Mesendoderm (in vitro differentiated cells): Measurements from ENCODE around the gene RTL10.

Experiments
- DNase-seq: peaks from one replicate; pipeline ENCODE4 v3.0.0; 2013
- H2AK5ac ChIP-seq: 2 replicates; pipeline ENCODE4 v1.6.1; 2013; ENCODE audit warnings: low read length, inconsistent platforms
- H2BK120ac ChIP-seq: 2 replicates; pipeline ENCODE4 v1.6.1; 2013; ENCODE audit warnings: low read depth, mild to moderate bottlenecking, low read length, moderate library complexity, mixed read lengths
- H2BK15ac ChIP-seq: replicated peaks from 2 replicates; pipeline ENCODE4 v1.6.1; 2013; ENCODE audit warnings: low read depth, mild to moderate bottlenecking, moderate library complexity
- H2BK5ac ChIP-seq: 2 replicates; pipeline ENCODE4 v1.6.1; 2013; ENCODE audit warnings: low read length, inconsistent platforms
- H3K18ac ChIP-seq: 2 replicates; pipeline ENCODE4 v1.6.1; 2013; ENCODE audit warnings: mild to moderate bottlenecking, low read length, mixed read lengths
- H3K23ac ChIP-seq: one replicate; pipeline ENCODE4 v1.6.1; 2013; ENCODE audit warnings: low read length
- H3K27ac ChIP-seq: 2 replicates; pipeline ENCODE4 v1.5.1; 2013; ENCODE audit warnings: low read depth, mild to moderate bottlenecking, inconsistent platforms, low read length, moderate library complexity
- H3K27me3 ChIP-seq: 2 replicates; pipeline ENCODE4 v1.6.1; 2013; ENCODE audit warnings: low read length, control low read depth, mild to moderate bottlenecking, inconsistent platforms; ENCODE audit not compliant: insufficient read depth, poor library complexity
- H3K36me3 ChIP-seq: 2 replicates; pipeline ENCODE4 v1.6.1; 2013; ENCODE audit warnings: low read length, inconsistent platforms; ENCODE audit not compliant: control insufficient read depth, insufficient read depth
- H3K4ac ChIP-seq: one replicate; pipeline ENCODE4 v1.6.1; 2013; ENCODE audit warnings: low read depth, mild to moderate bottlenecking, low read length, moderate library complexity
- H3K4me1 ChIP-seq: 2 replicates; pipeline ENCODE4 v1.6.1; 2013; ENCODE audit warnings: low read depth, low read length, inconsistent platforms; ENCODE audit not compliant: control insufficient read depth
- H3K4me2 ChIP-seq: 2 replicates; pipeline ENCODE4 v1.6.1; 2013; ENCODE audit warnings: low read length
- H3K4me3 ChIP-seq: 2 replicates; pipeline ENCODE4 v1.5.1; 2013; ENCODE audit warnings: mild to moderate bottlenecking, low read length
- H3K56ac ChIP-seq: one replicate; pipeline ENCODE4 v1.6.1; 2013; ENCODE audit warnings: low read length
- H3K79me1 ChIP-seq: 2 replicates; pipeline ENCODE4 v1.6.1; 2013; ENCODE audit warnings: low read length, inconsistent platforms
- H3K79me2 ChIP-seq: 2 replicates; pipeline ENCODE4 v1.6.1; 2013; ENCODE audit warnings: mild to moderate bottlenecking, low read length; ENCODE audit not compliant: control insufficient read depth, insufficient read depth
- H3K9ac ChIP-seq: 2 replicates; pipeline ENCODE4 v1.6.1; 2013; ENCODE audit warnings: low read length, inconsistent platforms
- H4K5ac ChIP-seq: one replicate; pipeline ENCODE4 v1.6.1; 2013; ENCODE audit warnings: low read length
- H4K8ac ChIP-seq: one replicate; pipeline ENCODE4 v1.6.1; 2013; ENCODE audit warnings: low read depth, mild to moderate bottlenecking, control low read depth, low read length, moderate library complexity
- WGBS: extraction: QIAGEN DNeasy Blood & Tissue Kit; methylation state at CpG from one replicate; pipeline ENCODE4 v1.1.7; 2013; ENCODE audit warnings: low lambda C conversion rate, missing lambda C conversion rate; ENCODE audit not compliant: insufficient coverage; ENCODE audit errors: extremely low coverage; 5-methylcytosine and 5-hydroxymethylcytosine counted together

RTL10 gene

GRCh38 chr22:19891317-19892256, 36.9 kb upstream of the RTL10 start:
- Histone ChIP-seq H2BK15ac (no peak overlapping the region), H2BK5ac (peak overlapping the region; percentile 44), H3K4me2 (no peak overlapping the region), H2BK120ac (peak overlapping the region; percentile 6), H3K79me1 (no peaks in the 10 kb centered on the region), H3K4me3 (no peak overlapping the region), H3K27ac (no peak overlapping the region), H3K36me3 (no peaks in the 10 kb centered on the region), H3K56ac (peak overlapping the region; percentile 49), H2AK5ac (peak overlapping the region; percentile 63), H4K5ac (no peak overlapping the region), H3K4ac (peak overlapping the region; percentile 25), H3K9ac (no peak overlapping the region), H4K8ac (no peak overlapping the region), H3K4me1 (peaks cover 10% of the 10 kb centered on the region), H3K27me3 (no peaks in the 10 kb centered on the region), H3K23ac (no peak overlapping the region), H3K18ac (peak overlapping the region; percentile 13), H3K79me2 (no peaks in the 10 kb centered on the region)
- DNase-seq, result peak; percentile 97
- no CpG with 5 or more reads among the region's 32 CpGs for WGBS

GRCh38 chr22:19890502-19891316, 36.0 kb upstream of the RTL10 start:
- DNase-seq, result no peak
- no peak overlapping the region for H3K4me2 ChIP-seq
- no peak overlapping the region for H2BK120ac ChIP-seq
- peak overlapping the region; percentile 34 for H3K56ac ChIP-seq
- H3K27ac ChIP-seq, result no peak overlapping the region
- no peak overlapping the region for H4K5ac ChIP-seq
- H4K8ac ChIP-seq, result no peak overlapping the region
- no peaks in the 10 kb centered on the region for H3K27me3 ChIP-seq
- no peaks in the 10 kb centered on the region for H3K79me2 ChIP-seq
- H3K36me3 ChIP-seq, result no peaks in the 10 kb centered on the region
- no peaks in the 10 kb centered on the region for H3K79me1 ChIP-seq
- H3K4me1 ChIP-seq, result peaks cover 10% of the 10 kb centered on the region
- H2BK5ac ChIP-seq, result peak overlapping the region; percentile 79
- no peak overlapping the region for H3K4me3 ChIP-seq
- no peak overlapping the region for H2BK15ac ChIP-seq
- no peak overlapping the region for H3K18ac ChIP-seq
- H3K4ac ChIP-seq, result no peak overlapping the region
- no peak overlapping the region for H3K9ac ChIP-seq
- WGBS, result no CpG with 5 or more reads among the region's 20 CpGs
- peak overlapping the region; percentile 92 for H2AK5ac ChIP-seq
- H3K23ac ChIP-seq, result no peak overlapping the region

DNA sequence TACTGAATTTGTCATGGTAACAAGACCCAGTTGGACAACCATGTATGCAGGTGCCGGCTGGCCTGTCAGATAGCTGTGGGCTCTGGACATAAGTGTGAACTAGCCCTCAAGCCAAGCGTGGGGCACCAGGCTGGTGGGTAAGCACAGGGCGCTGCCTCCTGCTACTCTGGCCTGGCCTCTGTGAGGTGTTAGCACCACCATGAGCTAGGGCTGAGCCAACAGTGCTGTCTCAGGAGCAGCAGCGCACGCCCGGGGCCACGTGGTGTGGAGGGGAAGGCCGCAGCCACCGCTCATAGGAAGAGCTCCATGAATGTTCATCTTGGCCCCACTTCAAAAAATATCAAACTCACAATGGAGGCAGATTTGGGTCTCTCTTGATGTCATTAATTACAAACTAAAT, 35.3 kb upstream of the RTL10 start:
- Histone ChIP-seq H3K23ac (no peak overlapping the region), H3K9ac (no peak overlapping the region), H2BK15ac (no peak overlapping the region), H3K18ac (no peak overlapping the region), H2BK120ac (no peak overlapping the region), H3K4me3 (no peak overlapping the region), H3K27me3 (no peaks in the 10 kb centered on the region), H2BK5ac (no peak overlapping the region), H3K56ac (no peak overlapping the region), H3K36me3 (no peaks in the 10 kb centered on the region), H3K4me2 (no peak overlapping the region), H3K27ac (no peak overlapping the region), H4K8ac (no peak overlapping the region), H3K4ac (peak overlapping the region; percentile 8), H3K79me1 (no peaks in the 10 kb centered on the region), H3K4me1 (peaks cover 10% of the 10 kb centered on the region), H2AK5ac (peak overlapping the region; percentile 66), H4K5ac (no peak overlapping the region), H3K79me2 (no peaks in the 10 kb centered on the region)
- DNase-seq, result no peak
- no CpG with 5 or more reads among the region's 9 CpGs for WGBS

GRCh38 chr22:19888131-19888746, 33.6 kb upstream of the RTL10 start:
- H4K8ac ChIP-seq, result no peak overlapping the region
- H3K4me2 ChIP-seq, result no peak overlapping the region
- H3K18ac ChIP-seq, result no peak overlapping the region
- no peak overlapping the region for H2BK5ac ChIP-seq
- no peaks in the 10 kb centered on the region for H3K36me3 ChIP-seq
- no peak overlapping the region for H2AK5ac ChIP-seq
- H3K79me1 ChIP-seq, result no peaks in the 10 kb centered on the region
- H3K4ac ChIP-seq, result no peak overlapping the region
- no peak overlapping the region for H2BK15ac ChIP-seq
- no peak overlapping the region for H3K27ac ChIP-seq
- no peak for DNase-seq
- no peak overlapping the region for H4K5ac ChIP-seq
- no peak overlapping the region for H3K4me3 ChIP-seq
- no peaks in the 10 kb centered on the region for H3K79me2 ChIP-seq
- H3K23ac ChIP-seq, result no peak overlapping the region
- H3K56ac ChIP-seq, result peak overlapping the region; percentile 17
- no peak overlapping the region for H3K9ac ChIP-seq
- peaks cover 10% of the 10 kb centered on the region for H3K4me1 ChIP-seq
- no CpG with 5 or more reads among the region's 17 CpGs for WGBS
- H2BK120ac ChIP-seq, result no peak overlapping the region
- no peaks in the 10 kb centered on the region for H3K27me3 ChIP-seq

GRCh38 chr22:19887256-19887985, 32.7 kb upstream of the RTL10 start:
- no peaks in the 10 kb centered on the region for H3K27me3 ChIP-seq
- no peak overlapping the region for H3K9ac ChIP-seq
- no peak overlapping the region for H3K4me3 ChIP-seq
- H3K56ac ChIP-seq, result no peak overlapping the region
- H3K36me3 ChIP-seq, result no peaks in the 10 kb centered on the region
- H2BK15ac ChIP-seq, result no peak overlapping the region
- H3K23ac ChIP-seq, result no peak overlapping the region
- H3K4ac ChIP-seq, result no peak overlapping the region
- H3K4me1 ChIP-seq, result peaks cover 9% of the 10 kb centered on the region
- no peaks in the 10 kb centered on the region for H3K79me2 ChIP-seq
- no peak overlapping the region for H4K5ac ChIP-seq
- no peaks in the 10 kb centered on the region for H3K79me1 ChIP-seq
- peak overlapping the region; percentile 40 for H2AK5ac ChIP-seq
- no peak overlapping the region for H3K18ac ChIP-seq
- H4K8ac ChIP-seq, result no peak overlapping the region
- no peak for DNase-seq
- H3K4me2 ChIP-seq, result no peak overlapping the region
- no CpG with 5 or more reads among the region's 16 CpGs for WGBS
- no peak overlapping the region for H2BK5ac ChIP-seq
- H3K27ac ChIP-seq, result no peak overlapping the region
- no peak overlapping the region for H2BK120ac ChIP-seq
